Central memory CD8-positive, alpha-beta T cell (primary cell): ENCODE data around the gene KLHL12.

Experiments used
- ATAC-seq: fragments of 150-1000 bp; cut with Tn5 transposase; replicated peaks from 2 replicates; pipeline ENCODE4 v1.10.0; 2022; ENCODE audit warnings: mild to moderate bottlenecking, moderate FRiP score, moderate number of reproducible peaks; ENCODE audit not compliant: poor library complexity, severe bottlenecking; ENCODE audit errors: extremely low read depth
- DNase-seq, 2 donors: peaks; one replicate each; pipeline ENCODE4 v3.0.0; 2021; ENCODE audit warnings: low spot score in 2 of 2
- H3K27ac Mint-ChIP-seq: one replicate; pipeline ENCODE4 v1.8.0; 2022; ENCODE audit warnings: low read depth, mild to moderate bottlenecking, moderate library complexity, mixed read lengths
- H3K27me3 Mint-ChIP-seq: one replicate; pipeline ENCODE4 v1.8.0; 2022; ENCODE audit warnings: mixed read lengths
- H3K36me3 Mint-ChIP-seq: one replicate; pipeline ENCODE4 v1.8.0; 2022; ENCODE audit warnings: mild to moderate bottlenecking, moderate library complexity, mixed read lengths; ENCODE audit not compliant: insufficient read depth
- H3K4me1 Mint-ChIP-seq: one replicate; pipeline ENCODE4 v1.8.0; 2022; ENCODE audit warnings: mixed read lengths
- H3K4me3 Mint-ChIP-seq: one replicate; pipeline ENCODE4 v1.8.0; 2022; ENCODE audit warnings: mild to moderate bottlenecking, moderate library complexity, mixed read lengths
- H3K9me3 Mint-ChIP-seq: one replicate; pipeline ENCODE4 v1.8.0; 2022; ENCODE audit warnings: mixed read lengths

The KLHL12 gene

DNA sequence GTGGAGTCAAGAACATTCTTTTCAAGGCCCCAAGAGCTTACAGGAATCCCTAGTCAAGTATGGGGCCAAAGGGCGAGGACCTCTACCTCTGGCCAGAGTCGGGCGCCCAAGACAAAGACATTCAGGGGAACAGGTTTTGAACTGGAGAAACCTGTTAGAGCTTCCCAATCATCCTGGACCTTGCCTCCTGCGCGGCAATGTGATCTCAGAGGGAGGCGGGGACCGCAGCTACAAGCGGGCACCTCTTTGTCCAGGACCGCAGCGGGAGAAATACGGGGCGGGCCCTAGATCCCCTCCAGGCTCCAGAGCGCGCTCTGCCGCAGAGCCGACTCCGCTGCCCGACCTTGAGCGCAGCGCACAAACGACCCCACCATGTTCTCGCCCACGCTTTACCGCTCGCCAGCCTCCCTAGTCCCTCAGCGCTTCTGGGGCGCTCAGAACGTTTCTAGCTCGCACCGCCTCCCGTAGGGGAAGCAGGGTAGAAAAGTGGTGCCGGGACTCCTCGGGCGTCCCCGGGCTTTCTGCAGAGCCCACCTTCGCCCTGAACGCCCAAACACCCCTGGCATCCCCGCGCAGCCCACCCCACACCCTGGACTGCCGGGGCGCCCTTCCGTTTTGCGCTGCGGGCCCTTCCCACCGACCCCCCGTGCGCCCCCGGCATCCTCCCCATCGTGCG, 66.2 kb downstream of the KLHL12 start:
- H3K27ac Mint-ChIP-seq, result no peak overlapping the region
- peaks cover 64% of the 10 kb centered on the region for H3K27me3 Mint-ChIP-seq
- no peaks in the 10 kb centered on the region for H3K9me3 Mint-ChIP-seq
- H3K36me3 Mint-ChIP-seq, result peaks cover 2% of the 10 kb centered on the region
- DNase-seq (no peak), ATAC-seq (peak; percentile 59)
- peak overlapping the region; percentile 80 for H3K4me3 Mint-ChIP-seq
- peaks cover 13% of the 10 kb centered on the region for H3K4me1 Mint-ChIP-seq

DNA sequence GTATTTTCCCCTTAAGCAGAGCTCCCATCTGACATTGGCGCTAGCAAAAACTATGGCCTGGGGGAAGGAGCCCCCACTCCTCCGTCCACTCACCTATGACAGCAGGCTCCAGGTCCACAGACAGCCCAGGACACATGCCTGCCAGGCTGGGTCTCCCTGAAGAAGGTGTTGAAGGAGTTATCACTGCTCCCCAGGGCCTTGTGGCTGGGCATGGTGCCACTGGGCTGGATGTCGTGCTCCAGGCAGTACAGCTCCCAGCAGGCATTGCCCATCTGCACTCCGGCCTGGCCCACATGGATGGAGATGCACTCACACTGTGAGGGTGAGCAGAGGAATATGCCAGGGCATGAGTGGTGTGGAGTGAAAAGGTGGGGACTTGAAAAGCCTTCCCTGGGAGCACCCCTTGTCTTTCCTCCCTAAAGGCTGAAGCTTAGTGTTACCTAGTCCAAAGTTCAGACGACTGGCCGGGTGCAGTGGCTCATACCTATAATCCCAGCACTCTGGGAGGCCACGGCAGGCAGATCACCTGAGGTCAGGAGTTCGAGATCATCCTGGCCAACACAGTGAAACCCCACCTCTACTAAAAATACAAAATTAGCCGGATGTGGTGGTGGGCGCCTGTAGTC, 68.1 kb downstream of the KLHL12 start:
- ATAC-seq (no peak), DNase-seq (no peak)
- H3K4me1 Mint-ChIP-seq, result peaks cover 13% of the 10 kb centered on the region
- no peak overlapping the region for H3K4me3 Mint-ChIP-seq
- H3K9me3 Mint-ChIP-seq, result no peaks in the 10 kb centered on the region
- H3K27ac Mint-ChIP-seq, result no peak overlapping the region
- peaks cover 2% of the 10 kb centered on the region for H3K36me3 Mint-ChIP-seq
- H3K27me3 Mint-ChIP-seq, result peaks cover 44% of the 10 kb centered on the region

DNA sequence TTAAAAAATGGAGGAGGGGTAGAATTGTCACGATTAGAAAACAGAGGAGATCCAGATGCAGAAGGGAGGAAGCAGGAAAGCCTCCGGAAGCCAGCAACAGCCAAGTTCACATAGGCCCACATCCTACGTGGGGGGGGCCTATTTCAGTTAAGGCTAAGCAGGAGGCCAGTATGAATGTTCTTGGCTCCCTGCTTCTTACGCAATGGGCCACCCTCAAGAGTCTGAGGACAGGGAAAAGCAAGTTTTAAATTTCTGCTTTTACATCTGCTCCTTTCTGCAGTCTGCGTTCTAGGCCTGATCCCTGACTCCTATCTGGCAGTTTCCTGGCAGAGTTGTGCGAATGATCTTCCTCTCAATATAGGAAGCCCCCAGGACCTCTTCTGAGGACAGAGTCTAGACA, 68.7 kb downstream of the KLHL12 start:
- H3K36me3 Mint-ChIP-seq, result peaks cover 2% of the 10 kb centered on the region
- no peak overlapping the region for H3K4me3 Mint-ChIP-seq
- no peak for DNase-seq
- peaks cover 38% of the 10 kb centered on the region for H3K27me3 Mint-ChIP-seq
- H3K9me3 Mint-ChIP-seq, result no peaks in the 10 kb centered on the region
- no peak overlapping the region for H3K27ac Mint-ChIP-seq
- peaks cover 13% of the 10 kb centered on the region for H3K4me1 Mint-ChIP-seq
- ATAC-seq, result no peak

DNA sequence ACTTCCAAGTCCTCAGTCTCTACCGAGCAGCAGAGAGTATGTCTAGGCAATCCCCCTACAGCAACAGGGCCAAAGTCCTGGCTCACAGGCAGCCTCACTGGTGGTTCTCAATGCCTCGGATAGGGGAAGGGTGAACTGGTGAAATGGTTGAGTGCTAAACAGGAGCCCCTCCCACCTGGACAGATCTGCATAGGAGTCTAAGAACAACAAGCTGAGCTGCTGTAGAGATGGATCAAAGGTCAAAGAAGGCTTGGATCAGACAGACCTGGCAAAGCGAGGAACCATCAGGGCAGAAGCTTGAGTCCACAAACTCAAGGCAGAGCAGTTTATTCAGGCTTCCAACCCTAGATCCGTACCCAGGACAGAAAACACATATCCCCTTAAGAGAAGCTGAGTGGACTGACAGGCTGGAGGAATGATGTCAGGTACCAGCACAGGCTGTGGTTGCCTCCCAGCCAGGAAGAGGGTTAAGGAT, 69.9 kb downstream of the KLHL12 start:
- no peak overlapping the region for H3K27ac Mint-ChIP-seq
- H3K9me3 Mint-ChIP-seq, result no peaks in the 10 kb centered on the region
- DNase-seq, result no peak
- peaks cover 13% of the 10 kb centered on the region for H3K4me1 Mint-ChIP-seq
- H3K36me3 Mint-ChIP-seq, result peaks cover 2% of the 10 kb centered on the region
- H3K27me3 Mint-ChIP-seq, result peaks cover 27% of the 10 kb centered on the region
- no peak for ATAC-seq
- H3K4me3 Mint-ChIP-seq, result no peak overlapping the region

DNA sequence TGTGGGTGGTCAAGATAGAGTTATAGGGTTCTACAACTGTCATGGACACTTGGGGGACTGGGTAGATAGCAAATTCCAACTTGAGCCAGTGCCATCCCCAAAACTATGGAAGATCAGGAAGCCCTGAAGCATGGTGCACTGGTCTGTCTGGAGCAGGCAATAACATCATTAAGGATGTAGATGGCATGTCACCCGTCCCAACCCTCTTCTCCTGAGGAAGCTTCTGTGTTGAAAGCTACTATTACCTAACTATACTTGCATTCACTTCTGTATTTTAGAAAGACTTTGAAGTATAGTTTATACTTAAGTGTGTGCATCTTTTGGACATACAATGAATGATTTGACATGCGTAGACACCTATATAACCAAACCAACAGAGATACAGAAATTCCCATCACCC, 71.0 kb downstream of the KLHL12 start:
- no peak overlapping the region for H3K27ac Mint-ChIP-seq
- no peaks in the 10 kb centered on the region for H3K9me3 Mint-ChIP-seq
- DNase-seq (no peak), ATAC-seq (no peak)
- H3K36me3 Mint-ChIP-seq, result no peaks in the 10 kb centered on the region
- no peak overlapping the region for H3K4me3 Mint-ChIP-seq
- H3K27me3 Mint-ChIP-seq, result peaks cover 15% of the 10 kb centered on the region
- H3K4me1 Mint-ChIP-seq, result peaks cover 1% of the 10 kb centered on the region

DNA sequence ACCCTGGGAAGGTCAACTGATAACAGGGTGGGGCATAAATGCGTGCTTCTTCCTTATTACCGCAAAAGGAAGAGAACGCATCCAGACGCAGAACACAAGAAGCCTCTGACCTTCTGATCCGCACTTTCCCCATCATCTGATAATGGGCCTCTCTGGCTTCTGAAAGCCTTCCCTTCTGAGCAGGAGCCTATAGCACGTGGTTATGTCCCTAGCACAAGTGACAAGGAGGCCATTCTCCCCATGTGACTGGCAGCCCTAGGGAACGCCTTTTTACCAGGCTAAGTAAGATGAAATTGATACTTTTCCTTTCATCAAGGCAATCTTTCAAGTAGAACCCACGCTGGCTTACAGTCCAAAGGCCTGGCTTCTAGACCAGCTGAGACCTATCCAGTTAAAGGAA, 72.2 kb downstream of the KLHL12 start:
- H3K4me3 Mint-ChIP-seq, result no peak overlapping the region
- peaks cover 7% of the 10 kb centered on the region for H3K27me3 Mint-ChIP-seq
- no peaks in the 10 kb centered on the region for H3K36me3 Mint-ChIP-seq
- H3K4me1 Mint-ChIP-seq, result no peaks in the 10 kb centered on the region
- no peak for ATAC-seq
- no peak for DNase-seq
- H3K27ac Mint-ChIP-seq, result no peak overlapping the region
- H3K9me3 Mint-ChIP-seq, result no peaks in the 10 kb centered on the region

DNA sequence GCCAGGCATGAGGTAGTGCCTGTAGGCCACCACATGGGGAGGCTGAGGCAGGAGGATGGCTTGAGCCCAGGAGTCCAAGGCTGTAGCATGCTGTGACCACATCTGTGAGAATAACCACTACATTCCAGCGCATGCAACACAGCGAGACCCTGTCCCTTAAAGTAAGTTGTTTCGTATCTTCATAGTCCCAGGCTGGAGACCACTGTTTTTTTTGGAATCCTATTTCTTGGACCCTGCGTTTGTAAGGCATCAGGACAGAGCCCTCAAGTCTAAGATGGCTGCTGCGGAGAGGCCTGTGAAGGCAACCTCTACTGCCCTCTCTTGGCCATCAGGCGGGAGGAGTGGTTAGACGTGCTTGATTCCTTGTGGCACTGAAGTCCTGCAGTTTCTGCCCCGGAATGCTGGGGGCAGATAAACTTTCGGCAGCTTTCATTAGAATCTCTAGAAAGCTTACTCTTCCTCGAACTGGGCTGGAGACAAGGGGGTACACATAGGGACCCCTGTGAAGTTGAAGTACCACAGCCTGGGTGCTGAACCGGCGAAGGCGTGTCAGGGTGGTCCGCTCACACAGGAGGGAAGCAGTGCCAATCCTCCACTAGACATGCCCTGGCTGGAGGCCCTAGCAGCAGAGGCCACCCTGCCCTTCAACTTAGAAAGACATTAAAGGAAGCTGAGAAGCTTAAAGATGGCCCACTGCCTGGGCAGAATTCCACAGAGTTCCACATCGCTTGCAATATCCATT, 74.7 kb downstream of the KLHL12 start:
- Mint-ChIP-seq H3K9me3 (no peaks in the 10 kb centered on the region), H3K36me3 (no peaks in the 10 kb centered on the region), H3K4me1 (no peaks in the 10 kb centered on the region), H3K27ac (no peak overlapping the region), H3K27me3 (no peaks in the 10 kb centered on the region), H3K4me3 (no peak overlapping the region)
- DNase-seq (no peak), ATAC-seq (no peak)

DNA sequence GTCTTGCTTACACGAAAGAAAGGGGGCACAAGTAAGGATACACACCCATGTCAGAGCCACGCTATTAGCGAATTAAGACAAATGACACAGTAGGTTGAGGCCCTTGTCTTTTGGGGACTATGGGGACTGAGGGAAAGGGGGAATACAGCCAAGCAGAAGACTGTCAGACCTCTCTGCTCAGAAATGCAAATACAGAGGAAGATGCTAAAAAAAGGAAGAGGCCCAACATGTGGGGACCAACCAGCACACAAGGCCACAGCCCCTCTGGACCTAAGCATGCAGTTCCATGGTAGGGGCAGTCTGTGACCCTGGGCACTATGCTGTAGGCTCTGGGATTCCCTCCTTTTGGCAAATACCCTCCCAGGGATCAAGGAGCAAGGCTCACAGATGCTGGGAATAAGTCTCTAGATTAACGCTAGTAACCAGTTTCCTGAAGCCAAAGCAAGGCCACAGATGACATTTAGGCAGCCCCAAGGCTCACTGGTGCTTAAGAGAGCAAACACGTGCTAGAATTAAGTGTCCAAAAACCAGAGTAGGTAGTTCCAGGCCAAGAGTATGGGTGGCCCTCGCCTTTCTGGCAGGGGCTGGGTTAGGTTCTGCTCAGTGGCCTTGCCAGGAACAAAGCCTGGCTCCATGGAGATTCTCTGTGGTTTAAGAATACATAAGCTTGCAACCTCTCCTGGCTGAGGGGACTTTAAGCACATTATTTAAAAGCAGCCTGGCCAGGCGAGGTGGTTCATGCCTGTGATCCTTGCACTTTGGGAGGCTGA, 76.3 kb downstream of the KLHL12 start:
- H3K27ac Mint-ChIP-seq, result no peak overlapping the region
- ATAC-seq (no peak), DNase-seq (no peak)
- H3K4me3 Mint-ChIP-seq, result no peak overlapping the region
- no peaks in the 10 kb centered on the region for H3K4me1 Mint-ChIP-seq
- H3K9me3 Mint-ChIP-seq, result no peaks in the 10 kb centered on the region
- no peaks in the 10 kb centered on the region for H3K36me3 Mint-ChIP-seq
- no peaks in the 10 kb centered on the region for H3K27me3 Mint-ChIP-seq

DNA sequence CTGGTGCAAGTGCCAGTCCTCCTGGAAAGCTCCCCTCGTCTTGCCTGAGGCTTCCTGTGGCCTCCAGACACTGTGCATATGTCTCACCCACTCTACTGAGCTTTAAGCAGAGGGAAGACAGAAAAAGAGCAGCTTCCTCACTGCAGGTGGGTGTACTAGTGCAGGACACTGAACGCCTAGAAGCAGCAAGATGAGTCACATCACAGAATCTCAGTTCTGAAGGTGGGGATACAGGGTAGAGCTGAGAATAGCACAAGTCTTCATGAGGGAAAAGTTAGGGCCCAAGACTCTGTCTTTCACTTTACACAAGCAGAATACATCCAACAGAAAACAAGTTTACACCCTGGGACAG, 78.9 kb downstream of the KLHL12 start:
- ATAC-seq (no peak), DNase-seq (no peak)
- no peaks in the 10 kb centered on the region for H3K4me1 Mint-ChIP-seq
- H3K36me3 Mint-ChIP-seq, result no peaks in the 10 kb centered on the region
- no peaks in the 10 kb centered on the region for H3K9me3 Mint-ChIP-seq
- no peaks in the 10 kb centered on the region for H3K27me3 Mint-ChIP-seq
- no peak overlapping the region for H3K4me3 Mint-ChIP-seq
- no peak overlapping the region for H3K27ac Mint-ChIP-seq

DNA sequence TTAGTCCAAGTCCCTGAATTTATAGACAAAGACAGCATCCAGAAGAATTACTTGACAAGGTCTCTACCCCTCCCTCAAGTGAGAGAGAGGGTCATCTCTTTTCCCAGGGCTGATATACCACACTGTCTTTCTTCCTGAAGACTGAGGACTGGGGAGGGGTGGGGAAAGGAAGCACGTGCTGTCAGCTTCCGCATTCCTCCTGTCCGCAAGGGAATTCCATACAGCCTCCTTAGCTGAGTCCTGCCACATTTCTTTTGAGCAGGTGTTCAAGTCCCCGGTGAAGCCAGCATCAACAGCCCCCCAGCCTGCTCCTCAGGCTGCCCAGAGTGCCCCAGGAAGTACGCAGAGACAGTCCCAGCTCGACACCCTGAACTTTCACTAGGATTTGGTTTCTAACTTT, 82.1 kb downstream of the KLHL12 start:
- no peak for DNase-seq
- Mint-ChIP-seq H3K27ac (no peak overlapping the region), H3K9me3 (no peaks in the 10 kb centered on the region), H3K4me1 (no peaks in the 10 kb centered on the region), H3K4me3 (no peak overlapping the region), H3K36me3 (no peaks in the 10 kb centered on the region), H3K27me3 (no peaks in the 10 kb centered on the region)
- ATAC-seq, result no peak

DNA sequence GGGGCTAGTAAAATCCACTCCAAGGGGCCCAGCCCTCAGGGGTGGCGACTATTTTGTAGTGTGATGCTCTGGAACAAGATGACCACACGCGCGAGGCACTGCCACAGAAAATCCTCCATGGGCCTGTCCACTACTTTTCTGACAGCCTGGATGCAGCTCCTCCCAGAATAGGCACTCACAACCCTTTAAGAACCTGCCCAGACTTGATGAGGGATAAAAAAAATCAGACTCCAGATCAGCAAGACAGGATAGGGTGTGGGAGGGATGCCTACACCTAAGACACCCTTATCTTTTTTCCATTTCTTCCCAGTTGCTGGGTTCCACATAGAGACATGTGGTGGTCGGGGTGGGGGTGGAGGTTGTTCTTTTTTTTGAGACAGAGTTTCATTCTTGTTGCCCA, 82.8 kb downstream of the KLHL12 start:
- Mint-ChIP-seq H3K4me3 (no peak overlapping the region), H3K27ac (no peak overlapping the region), H3K36me3 (no peaks in the 10 kb centered on the region), H3K4me1 (no peaks in the 10 kb centered on the region), H3K27me3 (no peaks in the 10 kb centered on the region), H3K9me3 (no peaks in the 10 kb centered on the region)
- no peak for ATAC-seq
- DNase-seq, result no peak

DNA sequence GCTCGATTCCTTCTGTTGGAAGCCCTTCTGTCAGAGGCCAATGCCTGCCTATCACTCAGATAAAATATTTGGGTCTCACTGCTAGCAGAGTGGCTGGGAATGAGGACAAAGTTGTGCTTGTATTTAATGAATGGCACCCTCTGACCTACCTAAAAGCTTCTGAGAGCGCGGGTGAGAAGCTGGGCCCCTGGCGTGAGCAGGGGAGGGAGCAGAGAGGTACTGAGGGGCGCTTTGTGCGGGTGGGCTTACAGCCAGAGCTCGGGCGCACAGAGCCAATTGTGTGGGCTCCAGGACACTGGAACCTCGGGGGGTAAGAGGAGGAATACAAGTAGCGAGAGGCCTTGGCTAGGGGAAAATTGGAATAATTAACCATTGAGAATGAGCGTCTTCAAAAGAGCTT, 84.0 kb downstream of the KLHL12 start:
- DNase-seq, result no peak
- ATAC-seq, result no peak
- Mint-ChIP-seq H3K27ac (no peak overlapping the region), H3K4me1 (no peaks in the 10 kb centered on the region), H3K9me3 (no peaks in the 10 kb centered on the region), H3K4me3 (no peak overlapping the region), H3K36me3 (no peaks in the 10 kb centered on the region), H3K27me3 (no peaks in the 10 kb centered on the region)
